Measurements from ENCODE around the gene RBPJ.

RBPJ gene

DNA sequence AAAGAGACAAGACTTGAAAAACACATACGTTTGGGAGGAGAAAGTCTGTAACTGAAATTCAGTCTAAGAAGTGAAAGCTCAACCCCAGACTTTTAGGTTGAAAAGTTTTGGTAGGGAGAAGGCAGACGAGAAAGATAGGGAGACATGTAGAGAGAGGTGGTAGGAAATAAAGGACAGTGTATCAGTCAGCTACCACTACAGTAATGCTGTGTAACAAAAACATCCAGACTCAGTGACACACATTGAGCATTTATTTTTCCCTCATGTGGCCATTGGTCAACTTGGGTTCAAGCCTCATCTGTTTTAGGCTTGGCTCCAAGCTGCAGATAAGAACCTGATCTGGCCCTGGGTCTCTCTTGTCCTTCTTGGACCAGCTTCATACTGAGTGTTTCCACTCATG, 142.6 kb downstream of the RBPJ start:
- no peak for DNase-seq

- no peak for DNase-seq
Measured at GRCh38 chr4:26464420-26465095, 143.7 kb downstream of the RBPJ start.

GRCh38 chr4:26466578-26467270, 145.9 kb downstream of the RBPJ start:
- no peak for DNase-seq

DNA sequence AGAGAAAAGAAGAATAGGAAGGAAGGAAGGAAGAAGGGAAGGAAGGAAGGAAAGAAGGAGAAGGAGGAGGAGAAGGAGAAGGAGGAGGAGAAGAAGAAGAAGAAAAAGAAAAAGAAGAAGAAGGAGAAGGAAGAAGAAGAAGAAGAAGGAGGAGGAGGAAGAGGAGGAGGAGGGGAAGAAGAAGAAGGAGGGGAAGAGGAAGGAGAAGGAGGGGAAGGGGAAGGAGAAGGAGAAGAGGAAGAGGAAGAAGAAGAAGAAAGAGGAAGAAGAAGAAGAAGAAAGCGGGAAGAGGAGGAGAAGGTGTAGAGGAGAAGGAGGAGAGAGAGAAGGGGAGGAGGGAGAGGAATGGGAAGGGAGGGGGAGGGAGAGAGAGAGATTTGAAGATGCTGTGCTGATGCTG, 146.9 kb downstream of the RBPJ start:
- no peak for DNase-seq

DNA sequence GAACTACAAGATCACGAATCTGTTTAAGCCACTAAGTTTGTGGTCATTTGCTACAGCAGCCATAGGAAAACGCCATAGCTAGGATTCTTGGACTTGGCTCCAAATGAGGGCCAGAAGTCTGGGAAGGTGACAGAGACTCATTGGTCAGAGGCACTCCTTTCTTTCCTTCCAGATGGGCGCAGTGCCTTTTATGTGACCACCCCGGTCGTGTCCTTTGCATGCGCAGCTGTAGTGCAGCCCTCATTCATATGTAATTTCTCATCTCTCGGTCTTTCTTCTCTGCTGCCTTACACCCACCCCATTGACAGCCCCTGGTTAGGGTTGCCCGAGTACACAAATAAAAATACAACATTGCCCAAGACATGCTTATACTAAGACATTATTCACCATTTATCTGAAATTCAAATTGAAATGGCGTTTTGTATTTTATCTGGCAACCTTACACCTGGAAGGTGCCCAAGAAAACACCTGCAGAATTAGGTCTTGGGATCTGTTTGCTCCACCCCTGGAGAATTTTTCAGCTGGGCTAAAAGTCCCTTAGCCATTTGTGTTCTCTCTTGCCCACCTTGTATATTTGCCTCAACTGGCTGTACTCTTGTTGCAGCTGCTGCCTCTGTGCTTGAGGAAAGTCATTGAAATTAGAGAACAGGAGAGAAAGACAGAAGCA, 147.6 kb downstream of the RBPJ start:
- DNase-seq, result no peak

GRCh38 chr4:26468977-26469376, 148.2 kb downstream of the RBPJ start:
- no peak for DNase-seq

GRCh38 chr4:26471890-26472289, 151.1 kb downstream of the RBPJ start:
- DNase-seq, result no peak

GRCh38 chr4:26473893-26474292, 153.1 kb downstream of the RBPJ start:
- no peak for DNase-seq

DNA sequence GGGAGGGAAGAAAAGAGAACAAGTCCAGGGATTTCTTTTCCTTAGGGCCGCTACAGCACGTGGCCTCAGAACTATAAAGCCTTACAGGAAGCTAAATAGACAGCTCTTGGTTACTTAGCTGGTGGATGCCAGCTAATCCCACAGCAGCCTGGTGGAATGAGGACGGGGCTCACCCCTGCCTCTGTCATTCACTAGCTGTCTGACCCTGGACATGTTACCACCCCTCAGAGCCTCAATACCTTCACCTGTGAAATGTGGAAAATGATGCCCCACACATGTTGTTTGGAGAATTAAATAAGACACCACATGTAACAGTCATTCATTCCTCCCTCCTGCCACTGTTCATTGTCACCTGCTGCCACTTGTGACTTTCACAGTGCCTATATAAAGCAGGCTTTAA, 153.7 kb downstream of the RBPJ start:
- DNase-seq, result no peak

- DNase-seq, result no peak
Measured at GRCh38 chr4:26475716-26476115, 154.9 kb downstream of the RBPJ start.

GRCh38 chr4:26476545-26476944, 155.7 kb downstream of the RBPJ start:
- DNase-seq, result no peak

- no peak for DNase-seq
Measured at GRCh38 chr4:26478330-26478729, 157.5 kb downstream of the RBPJ start.

DNA sequence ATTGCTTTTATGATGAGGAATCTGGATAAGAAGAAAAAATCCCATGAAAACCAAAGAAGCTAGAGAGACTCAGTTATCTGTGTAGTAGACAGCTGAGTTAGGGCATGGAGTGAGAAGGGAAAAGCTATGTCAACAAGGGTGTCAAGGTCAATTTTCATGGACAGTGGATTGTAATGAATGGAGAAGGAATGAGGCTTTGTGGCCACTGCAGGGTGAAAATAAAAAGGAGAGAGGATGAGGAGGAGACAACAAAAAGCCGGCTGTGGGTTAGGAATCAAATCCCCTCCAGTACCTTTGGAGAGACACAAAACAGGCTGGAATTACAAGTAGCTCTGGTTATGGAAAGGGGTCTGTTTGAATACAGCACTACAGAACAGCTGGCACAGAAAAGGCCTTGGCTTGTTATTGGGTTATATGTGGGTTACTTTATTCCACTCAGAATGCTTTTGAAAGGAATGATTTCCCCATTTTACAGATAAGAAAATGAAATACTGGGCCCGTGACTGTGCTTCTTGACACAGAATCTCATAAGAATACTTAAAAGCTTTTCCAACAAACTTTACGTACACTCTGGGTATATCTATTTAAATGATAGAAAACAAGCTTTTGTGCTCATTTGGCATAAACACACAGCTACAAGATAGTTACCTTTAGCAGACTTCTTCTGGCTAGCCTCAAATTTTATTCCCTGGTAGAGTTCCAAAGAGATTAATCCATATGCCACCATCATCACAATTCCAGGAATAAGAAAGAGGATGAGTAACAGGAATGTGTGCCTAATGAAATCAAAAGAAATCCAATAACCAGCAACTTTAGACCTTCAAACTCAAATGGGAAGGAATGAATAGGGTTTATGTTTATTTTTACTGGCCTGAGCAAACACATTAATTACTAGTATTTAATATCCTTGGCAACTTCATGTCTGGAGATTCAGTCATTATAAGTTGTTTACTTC, 162.0 kb downstream of the RBPJ start:
- no peak for DNase-seq

DNA sequence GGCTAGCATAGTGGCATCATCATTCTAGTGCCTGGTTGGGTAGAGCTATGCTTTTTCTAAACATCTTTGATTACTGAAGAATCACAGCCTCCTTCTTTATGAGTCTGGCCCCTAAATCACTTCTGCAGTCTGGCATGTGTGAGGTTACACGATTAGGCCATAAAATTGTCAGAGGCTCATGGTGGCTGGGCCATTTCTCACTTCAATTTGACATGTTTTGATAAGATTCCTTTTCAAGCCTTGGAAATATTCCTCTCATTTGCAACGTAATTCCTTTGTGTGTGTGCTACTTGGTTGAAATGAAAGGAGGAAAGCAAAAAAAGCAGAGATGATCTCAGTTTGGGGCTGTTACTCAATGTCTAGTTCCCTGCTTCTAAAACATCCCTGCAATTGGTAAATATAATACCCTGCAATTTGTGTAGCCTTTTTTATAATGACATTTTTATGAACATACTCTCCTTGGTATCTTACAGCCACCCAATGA, 163.3 kb downstream of the RBPJ start:
- no peak for DNase-seq

DNA sequence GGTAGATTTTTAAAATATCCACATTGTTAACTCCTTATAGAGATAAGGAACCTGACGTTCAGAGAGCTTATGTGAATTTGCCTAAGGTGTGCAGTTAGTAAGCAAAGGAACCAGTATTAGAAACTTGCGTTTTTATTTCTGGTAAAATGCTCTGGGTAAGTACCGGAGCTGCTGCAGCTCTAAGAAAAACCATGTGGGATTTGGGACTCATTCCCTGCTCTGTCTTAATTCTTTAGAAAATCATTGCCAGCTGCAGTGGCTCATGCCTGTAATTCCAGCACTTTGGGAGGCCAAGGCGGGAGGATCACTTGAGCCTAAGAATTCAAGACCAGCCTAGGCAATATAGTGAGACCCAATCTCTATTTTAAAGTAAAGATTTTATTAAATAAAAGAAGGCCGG, 163.7 kb downstream of the RBPJ start:
- no peak for DNase-seq

All from stimulated activated CD4-positive, alpha-beta T cell treated with anti-CD3 and anti-CD28 coated beads, Interleukin-2, amount 100 ng/mL, for 48 hours (primary cell).